CD4-positive, alpha-beta T cell (primary cell): Measurements from ENCODE around the gene DNAAF6. TPM values are rescaled to one million over a fixed set of nuclear protein-coding genes. Genes with fewer than 3 reads are reported as not detected.

ENCODE experiments used
- ATAC-seq: fragments of 200-7000 bp; cut with Tn5 transposase; one replicate; pipeline ENCODE4 v1.10.0; 2022; ENCODE audit warnings: mild to moderate bottlenecking; ENCODE audit not compliant: poor library complexity
- CTCF ChIA-PET: fragments of 350-600 bp; sonication (Branson Sonifier 250); formaldehyde crosslinking; loops from one replicate; lab custom pipeline; 2021; ENCODE audit warnings: antibody characterized with exemption, inconsistent platforms; lab: Charles Lee
- POLR2A ChIA-PET: fragments of 350-600 bp; sonication (Branson Sonifier 250); formaldehyde crosslinking; loops from one replicate; lab custom pipeline; 2021; ENCODE audit warnings: antibody characterized with exemption, inconsistent platforms; lab: Charles Lee
- DNase-seq, 14 experiments: peaks; one replicate each; pipeline ENCODE4 v3.0.0-alpha.2; 2013 to 2020; ENCODE audit warnings: mixed read lengths in 2 of 14
- H3K27ac ChIP-seq, 2 donors: one replicate each; pipeline versions ENCODE4 v1.5.1 to v1.7.0; 2013; ENCODE audit warnings: low read length in 2 of 2, low read depth in 1 of 2, mild to moderate bottlenecking in 1 of 2
- H3K27me3 ChIP-seq, 2 experiments: 1 replicate in 1 of 2; 2 replicates in 1 of 2; pipeline versions ENCODE4 v1.6.1 to v1.7.0; 2013; ENCODE audit warnings: low read length in 2 of 2, control low read depth in 1 of 2, mild to moderate bottlenecking in 1 of 2, moderate library complexity in 1 of 2; ENCODE audit not compliant: insufficient read depth in 2 of 2, control insufficient read depth in 1 of 2
- H3K36me3 ChIP-seq: one replicate; pipeline ENCODE4 v1.6.1; 2013; ENCODE audit warnings: low read length, control low read depth; ENCODE audit not compliant: insufficient read depth
- H3K4me1 ChIP-seq: one replicate; pipeline ENCODE4 v1.6.1; 2013; ENCODE audit warnings: low read length, control low read depth; ENCODE audit not compliant: insufficient read depth
- H3K4me3 ChIP-seq: one replicate; pipeline ENCODE4 v1.5.1; 2013; ENCODE audit warnings: mild to moderate bottlenecking, low read length, moderate library complexity
- H3K9me3 ChIP-seq, 2 experiments: 1 replicate in 1 of 2; 2 replicates in 1 of 2; pipeline versions ENCODE4 v1.6.1 to v1.7.0; 2013; ENCODE audit warnings: low read length in 2 of 2, mild to moderate bottlenecking in 2 of 2, control low read depth in 1 of 2, moderate library complexity in 1 of 2; ENCODE audit not compliant: control insufficient read depth in 1 of 2, insufficient read depth in 1 of 2
- H3K27ac Mint-ChIP-seq: one replicate; pipeline ENCODE4 v1.8.0; 2020; ENCODE audit warnings: mixed read lengths
- H3K27me3 Mint-ChIP-seq: one replicate; pipeline ENCODE4 v1.8.0; 2021; ENCODE audit warnings: mixed read lengths
- H3K36me3 Mint-ChIP-seq: one replicate; pipeline ENCODE4 v1.8.0; 2021; ENCODE audit warnings: low read depth, mixed read lengths
- H3K4me1 Mint-ChIP-seq: one replicate; pipeline ENCODE4 v1.8.0; 2021; ENCODE audit warnings: low read depth, mixed read lengths
- H3K4me3 Mint-ChIP-seq: one replicate; pipeline ENCODE4 v1.8.0; 2020; ENCODE audit warnings: mild to moderate bottlenecking, mixed read lengths
- H3K9me3 Mint-ChIP-seq: one replicate; pipeline ENCODE4 v1.8.0; 2020; ENCODE audit warnings: mixed read lengths
- CTCF ChIP-seq: fragments of 200-600 bp; IDR thresholded peaks from one replicate; pipeline ENCODE4 v1.8.0; 2022; ENCODE audit warnings: antibody characterized with exemption, mild to moderate bottlenecking
- intact Hi-C, 2 experiments: fragments of 100-400 bp; cut with DNase I in 1 of 2; cut with micrococcal nuclease in 1 of 2; formaldehyde crosslinking; loops; one replicate each; pipeline versions ENCODE4 v1.15.1 to v1.9.0; 2023 to 2025; cut with DNase I, micrococcal nuclease
- total RNA-seq, 174 experiments: library from RNA in 2 of 174; stranded (reverse) in 2 of 174; gene quantifications; one replicate each; pipeline ENCODE4 v1.2.3 and lab custom pipeline; 2021 to 2026

DNAAF6 gene
- total RNA-seq, 2 experiments from 2014 or later, result not detected

GRCh38 chrX:107288676-107289075 is 82.3 kb downstream of the DNAAF6 start:
- Histone ChIP-seq H3K9me3 (no peaks in the 10 kb centered on the region), H3K4me3 (no peak overlapping the region), H3K4me1 (no peaks in the 10 kb centered on the region), H3K27me3 (no peaks in the 10 kb centered on the region), H3K36me3 (no peaks in the 10 kb centered on the region), H3K27ac (no peak overlapping the region)
- intact Hi-C loops, result no loop called here
- no peak for ATAC-seq
- Mint-ChIP-seq H3K27me3 (peaks cover 9% of the 10 kb centered on the region), H3K36me3 (no peaks in the 10 kb centered on the region), H3K27ac (no peak overlapping the region), H3K9me3 (no peaks in the 10 kb centered on the region), H3K4me3 (no peak overlapping the region), H3K4me1 (no peaks in the 10 kb centered on the region)
- POLR2A ChIA-PET, result no interaction called here
- TF ChIP-seq CTCF, result no peak
- DNase-seq, result no peak
- CTCF ChIA-PET, result interaction anchor here (0.5 kb wide), 1 partner anchor 801 kb away, joined by 3 read pairs; no protein-coding TSS in a partner anchor

- H3K4me1 ChIP-seq, result no peaks in the 10 kb centered on the region
- no peak overlapping the region for H3K4me3 ChIP-seq
- no peak overlapping the region for H3K27ac ChIP-seq
- CTCF ChIA-PET, result no interaction called here
- Mint-ChIP-seq H3K36me3 (no peaks in the 10 kb centered on the region), H3K4me3 (no peak overlapping the region), H3K4me1 (no peaks in the 10 kb centered on the region), H3K27me3 (peaks cover 9% of the 10 kb centered on the region), H3K9me3 (no peaks in the 10 kb centered on the region), H3K27ac (no peak overlapping the region)
- TF ChIP-seq CTCF, result no peak
- intact Hi-C loops, result no loop called here
- no peaks in the 10 kb centered on the region for H3K27me3 ChIP-seq
- ATAC-seq, result no peak
- no peaks in the 10 kb centered on the region for H3K9me3 ChIP-seq
- no peaks in the 10 kb centered on the region for H3K36me3 ChIP-seq
- DNase-seq, result no peak
- POLR2A ChIA-PET, result no interaction called here
These were observed 83.6 kb downstream of the DNAAF6 start for GRCh38 chrX:107290019-107290418.

GRCh38 chrX:107293056-107293455 is 86.6 kb downstream of the DNAAF6 start:
- H3K9me3 ChIP-seq, result no peaks in the 10 kb centered on the region
- H3K27me3 ChIP-seq, result no peaks in the 10 kb centered on the region
- H3K27ac ChIP-seq, result no peak overlapping the region
- no peaks in the 10 kb centered on the region for H3K4me1 Mint-ChIP-seq
- no peak overlapping the region for H3K27ac Mint-ChIP-seq
- no peak for ATAC-seq
- ChIA-PET POLR2A (no interaction called here), CTCF (no interaction called here)
- H3K9me3 Mint-ChIP-seq, result no peaks in the 10 kb centered on the region
- H3K4me3 Mint-ChIP-seq, result no peak overlapping the region
- TF ChIP-seq CTCF, result no peak
- no peaks in the 10 kb centered on the region for H3K36me3 Mint-ChIP-seq
- no peaks in the 10 kb centered on the region for H3K4me1 ChIP-seq
- intact Hi-C loops, result no loop called here
- no peak overlapping the region for H3K4me3 ChIP-seq
- H3K36me3 ChIP-seq, result no peaks in the 10 kb centered on the region
- H3K27me3 Mint-ChIP-seq, result peaks cover 5% of the 10 kb centered on the region
- no peak for DNase-seq

Other genes with a start within 250 kb of the DNAAF6 start
- 10 to 100 TPM; 12.5 to 12.9 TPM for gene MORC4, start 206.4 kb upstream of the DNAAF6 start, total RNA-seq
- gene RBM41, start 87.8 kb upstream of the DNAAF6 start, total RNA-seq, result 1 to 10 TPM; 5.9 to 8.2 TPM
- under 1 TPM; 0.74 to 0.81 TPM for gene NUP62CL, start 178 bp upstream of the DNAAF6 start, total RNA-seq
- under 1 TPM in 1 of 2 experiments, not detected in 1; 0.06 TPM for gene FRMPD3, start 243.0 kb downstream of the DNAAF6 start, total RNA-seq